Dendritic cell treated with granulocyte-macrophage colony-stimulating factor and Interleukin-4, amounts not matched to agents 40 ng/mL and 50 ng/mL, for 4 days (primary cell): ENCODE results near the gene RABGAP1L.
"Not testable (repeated sequence)": the region's sequence is repeated elsewhere in the genome, so short reads cannot be mapped to it uniquely, and the experiment has no call there.

ENCODE experiments used
- H3K27ac Mint-ChIP-seq: one replicate; pipeline ENCODE4 v1.8.0; 2022; ENCODE audit warnings: mild to moderate bottlenecking, mixed read lengths
- H3K27me3 Mint-ChIP-seq: one replicate; pipeline ENCODE4 v1.8.0; 2022; ENCODE audit warnings: mild to moderate bottlenecking, mixed read lengths
- H3K36me3 Mint-ChIP-seq: one replicate; pipeline ENCODE4 v1.8.0; 2022; ENCODE audit warnings: low read depth, mixed read lengths
- H3K4me1 Mint-ChIP-seq: one replicate; pipeline ENCODE4 v1.8.0; 2022; ENCODE audit warnings: low read depth, mixed read lengths
- H3K4me3 Mint-ChIP-seq: one replicate; pipeline ENCODE4 v1.8.0; 2022; ENCODE audit warnings: mild to moderate bottlenecking, moderate library complexity, mixed read lengths
- H3K9me3 Mint-ChIP-seq: one replicate; pipeline ENCODE4 v1.8.0; 2022; ENCODE audit warnings: mixed read lengths
- intact Hi-C: fragments of 100-400 bp; cut with micrococcal nuclease; formaldehyde crosslinking; loops from one replicate; pipeline ENCODE4 v1.15.0; 2022

Gene RABGAP1L

GRCh38 chr1:174836543-174836942, 677.2 kb downstream of the RABGAP1L start:
- intact Hi-C loops = no loop called here
- Mint-ChIP-seq H3K4me1 (no peaks in the 10 kb centered on the region), H3K4me3 (no peak overlapping the region), H3K27me3 (no peaks in the 10 kb centered on the region), H3K9me3 (no peaks in the 10 kb centered on the region), H3K36me3 (no peaks in the 10 kb centered on the region), H3K27ac (no peak overlapping the region)

- H3K4me3 Mint-ChIP-seq = no peak overlapping the region
- no peak overlapping the region for H3K27ac Mint-ChIP-seq
- H3K27me3 Mint-ChIP-seq = no peaks in the 10 kb centered on the region
- no peaks in the 10 kb centered on the region for H3K36me3 Mint-ChIP-seq
- H3K9me3 Mint-ChIP-seq = no peaks in the 10 kb centered on the region
- intact Hi-C loops = no loop called here
- no peaks in the 10 kb centered on the region for H3K4me1 Mint-ChIP-seq
These were observed 678.1 kb downstream of the RABGAP1L start for GRCh38 chr1:174837386-174837785.

- H3K36me3 Mint-ChIP-seq = no peaks in the 10 kb centered on the region
- H3K4me3 Mint-ChIP-seq = no peak overlapping the region
- H3K27ac Mint-ChIP-seq = no peak overlapping the region
- intact Hi-C loops = no loop called here
- no peaks in the 10 kb centered on the region for H3K9me3 Mint-ChIP-seq
- H3K27me3 Mint-ChIP-seq = no peaks in the 10 kb centered on the region
- H3K4me1 Mint-ChIP-seq = no peaks in the 10 kb centered on the region
These were observed 679.9 kb downstream of the RABGAP1L start for GRCh38 chr1:174839211-174839610.

- H3K36me3 Mint-ChIP-seq = no peaks in the 10 kb centered on the region
- no peaks in the 10 kb centered on the region for H3K9me3 Mint-ChIP-seq
- no peaks in the 10 kb centered on the region for H3K4me1 Mint-ChIP-seq
- no peak overlapping the region for H3K27ac Mint-ChIP-seq
- intact Hi-C loops = no loop called here
- H3K27me3 Mint-ChIP-seq = no peaks in the 10 kb centered on the region
- no peak overlapping the region for H3K4me3 Mint-ChIP-seq
These were observed 682.4 kb downstream of the RABGAP1L start for GRCh38 chr1:174841747-174842146.

GRCh38 chr1:174848593-174849560, 689.6 kb downstream of the RABGAP1L start:
- H3K4me3 Mint-ChIP-seq, H3K36me3 Mint-ChIP-seq, H3K9me3 Mint-ChIP-seq, intact Hi-C loops, H3K4me1 Mint-ChIP-seq, H3K27ac Mint-ChIP-seq, H3K27me3 Mint-ChIP-seq: not testable (repeated sequence)

GRCh38 chr1:174850726-174851125, 691.4 kb downstream of the RABGAP1L start:
- Mint-ChIP-seq H3K27me3 (no peaks in the 10 kb centered on the region), H3K4me3 (no peak overlapping the region), H3K27ac (no peak overlapping the region), H3K4me1 (no peaks in the 10 kb centered on the region), H3K36me3 (no peaks in the 10 kb centered on the region), H3K9me3 (no peaks in the 10 kb centered on the region)
- intact Hi-C loops = no loop called here

GRCh38 chr1:174858301-174858700, 699.0 kb downstream of the RABGAP1L start:
- H3K27ac Mint-ChIP-seq = no peak overlapping the region
- H3K36me3 Mint-ChIP-seq = no peaks in the 10 kb centered on the region
- H3K4me1 Mint-ChIP-seq = no peaks in the 10 kb centered on the region
- intact Hi-C loops = no loop called here
- no peaks in the 10 kb centered on the region for H3K9me3 Mint-ChIP-seq
- H3K4me3 Mint-ChIP-seq = no peak overlapping the region
- H3K27me3 Mint-ChIP-seq = no peaks in the 10 kb centered on the region

GRCh38 chr1:174870319-174870718, 711.0 kb downstream of the RABGAP1L start:
- H3K9me3 Mint-ChIP-seq = peaks cover 12% of the 10 kb centered on the region
- H3K4me3 Mint-ChIP-seq = no peak overlapping the region
- no peaks in the 10 kb centered on the region for H3K27me3 Mint-ChIP-seq
- H3K36me3 Mint-ChIP-seq = no peaks in the 10 kb centered on the region
- intact Hi-C loops = no loop called here
- no peak overlapping the region for H3K27ac Mint-ChIP-seq
- H3K4me1 Mint-ChIP-seq = no peaks in the 10 kb centered on the region

- Mint-ChIP-seq H3K27me3 (no peaks in the 10 kb centered on the region), H3K36me3 (no peaks in the 10 kb centered on the region), H3K27ac (no peak overlapping the region), H3K4me1 (no peaks in the 10 kb centered on the region), H3K9me3 (peaks cover 12% of the 10 kb centered on the region), H3K4me3 (no peak overlapping the region)
- intact Hi-C loops = no loop called here
These were observed 712.6 kb downstream of the RABGAP1L start for GRCh38 chr1:174871886-174872285.

- Mint-ChIP-seq H3K4me3 (no peak overlapping the region), H3K27me3 (no peaks in the 10 kb centered on the region), H3K9me3 (peaks cover 12% of the 10 kb centered on the region), H3K36me3 (no peaks in the 10 kb centered on the region), H3K4me1 (no peaks in the 10 kb centered on the region), H3K27ac (no peak overlapping the region)
- intact Hi-C loops = no loop called here
These were observed 713.3 kb downstream of the RABGAP1L start for GRCh38 chr1:174872615-174873058.

GRCh38 chr1:174874331-174875053, 715.2 kb downstream of the RABGAP1L start:
- H3K27me3 Mint-ChIP-seq = no peaks in the 10 kb centered on the region
- intact Hi-C loops = loop anchor here (1.0 kb wide), 1 partner anchor 94 kb away; no protein-coding TSS in a partner anchor
- H3K36me3 Mint-ChIP-seq = no peaks in the 10 kb centered on the region
- no peaks in the 10 kb centered on the region for H3K4me1 Mint-ChIP-seq
- H3K9me3 Mint-ChIP-seq = peaks cover 2% of the 10 kb centered on the region
- peak overlapping the region; percentile 78 for H3K27ac Mint-ChIP-seq
- peak overlapping the region; percentile 75 for H3K4me3 Mint-ChIP-seq

- intact Hi-C loops = no loop called here
- Mint-ChIP-seq H3K4me3 (peak overlapping the region; percentile 51), H3K4me1 (peaks cover 1% of the 10 kb centered on the region), H3K27ac (no peak overlapping the region), H3K9me3 (no peaks in the 10 kb centered on the region), H3K27me3 (no peaks in the 10 kb centered on the region), H3K36me3 (no peaks in the 10 kb centered on the region)
These were observed 716.0 kb downstream of the RABGAP1L start for GRCh38 chr1:174875306-174875705.

GRCh38 chr1:174877208-174877673, 717.9 kb downstream of the RABGAP1L start:
- intact Hi-C loops = no loop called here
- H3K36me3 Mint-ChIP-seq = no peaks in the 10 kb centered on the region
- H3K4me1 Mint-ChIP-seq = peaks cover 5% of the 10 kb centered on the region
- H3K27ac Mint-ChIP-seq = no peak overlapping the region
- no peaks in the 10 kb centered on the region for H3K27me3 Mint-ChIP-seq
- no peak overlapping the region for H3K4me3 Mint-ChIP-seq
- H3K9me3 Mint-ChIP-seq = no peaks in the 10 kb centered on the region

GRCh38 chr1:174880171-174880570, 720.9 kb downstream of the RABGAP1L start:
- no peaks in the 10 kb centered on the region for H3K36me3 Mint-ChIP-seq
- no peak overlapping the region for H3K27ac Mint-ChIP-seq
- H3K4me1 Mint-ChIP-seq = peaks cover 14% of the 10 kb centered on the region
- intact Hi-C loops = no loop called here
- no peaks in the 10 kb centered on the region for H3K9me3 Mint-ChIP-seq
- no peak overlapping the region for H3K4me3 Mint-ChIP-seq
- H3K27me3 Mint-ChIP-seq = no peaks in the 10 kb centered on the region
